Transverse colon (tissue), 4 donors: ENCODE data around the gene RAPGEF5.

Experiments
- EP300 ChIP-seq: sonication (generic); formaldehyde crosslinking; IDR thresholded peaks from one replicate; pipeline ENCODE4 v1.6.1; 2017; ENCODE audit warnings: antibody characterized with exemption, low read depth
- POLR2A ChIP-seq: fragments of 450-650 bp; IDR thresholded peaks from one replicate; pipeline ENCODE4 v1.6.1; 2016; ENCODE audit warnings: antibody characterized with exemption, mild to moderate bottlenecking, moderate library complexity
- POLR2AphosphoS5 ChIP-seq, 3 donors: sonication (generic); formaldehyde crosslinking; IDR thresholded peaks; one replicate each; pipeline ENCODE4 v1.6.1; 2016; ENCODE audit warnings: antibody characterized with exemption in 3 of 3
- TF ChIP-seq, protein P1 (sequence below), 5 experiments: fragments of 200-600 bp in 3 of 5; fragments of 450-650 bp in 2 of 5; sonication (generic) in 3 of 5; IDR thresholded peaks; 1 replicate in 2 of 5; 2 replicates in 3 of 5; pipeline ENCODE4 v1.5.1; 2016 to 2017; ENCODE audit warnings: antibody characterized with exemption in 5 of 5, inconsistent platforms in 3 of 5, mild to moderate bottlenecking in 2 of 5, moderate library complexity in 1 of 5

DNA sequence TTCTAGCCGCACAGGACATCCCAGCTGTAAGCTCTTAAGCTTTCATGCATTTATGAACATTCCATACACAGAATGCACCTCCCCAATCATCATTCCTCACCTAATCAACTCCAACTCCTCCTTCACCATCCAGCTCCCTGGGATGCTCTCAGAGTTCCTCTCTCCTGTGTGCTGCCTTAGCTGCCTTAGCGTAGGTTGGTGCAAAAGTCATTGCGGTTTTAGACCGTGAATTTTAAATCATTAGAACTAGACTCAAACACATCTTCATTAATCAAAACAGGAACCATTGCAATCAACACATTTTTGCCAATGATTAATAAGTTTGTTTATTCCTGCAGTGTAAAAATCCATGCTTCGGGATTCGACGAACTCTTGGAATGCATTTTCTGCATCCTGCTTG is 251.4 kb downstream of the RAPGEF5 start:
- TF ChIP-seq, protein P1, sequence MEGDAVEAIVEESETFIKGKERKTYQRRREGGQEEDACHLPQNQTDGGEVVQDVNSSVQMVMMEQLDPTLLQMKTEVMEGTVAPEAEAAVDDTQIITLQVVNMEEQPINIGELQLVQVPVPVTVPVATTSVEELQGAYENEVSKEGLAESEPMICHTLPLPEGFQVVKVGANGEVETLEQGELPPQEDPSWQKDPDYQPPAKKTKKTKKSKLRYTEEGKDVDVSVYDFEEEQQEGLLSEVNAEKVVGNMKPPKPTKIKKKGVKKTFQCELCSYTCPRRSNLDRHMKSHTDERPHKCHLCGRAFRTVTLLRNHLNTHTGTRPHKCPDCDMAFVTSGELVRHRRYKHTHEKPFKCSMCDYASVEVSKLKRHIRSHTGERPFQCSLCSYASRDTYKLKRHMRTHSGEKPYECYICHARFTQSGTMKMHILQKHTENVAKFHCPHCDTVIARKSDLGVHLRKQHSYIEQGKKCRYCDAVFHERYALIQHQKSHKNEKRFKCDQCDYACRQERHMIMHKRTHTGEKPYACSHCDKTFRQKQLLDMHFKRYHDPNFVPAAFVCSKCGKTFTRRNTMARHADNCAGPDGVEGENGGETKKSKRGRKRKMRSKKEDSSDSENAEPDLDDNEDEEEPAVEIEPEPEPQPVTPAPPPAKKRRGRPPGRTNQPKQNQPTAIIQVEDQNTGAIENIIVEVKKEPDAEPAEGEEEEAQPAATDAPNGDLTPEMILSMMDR (IDR thresholded peaks at IDR 0.05): no peak
- TF ChIP-seq EP300 (no peak), POLR2A (no peak), POLR2AphosphoS5 (IDR thresholded peaks at IDR 0.05) (no peak)
